Left hindlimb (tissue), 1 donor: ENCODE results near the gene CACNA1D.
"Not testable (repeated sequence)": the region's sequence is repeated elsewhere in the genome, so short reads cannot be mapped to it uniquely, and the experiment has no call there.

Experiments used
- DNase-seq: peaks from one replicate; pipeline ENCODE4 v3.0.0-alpha.2; 2018

CACNA1D gene

DNA sequence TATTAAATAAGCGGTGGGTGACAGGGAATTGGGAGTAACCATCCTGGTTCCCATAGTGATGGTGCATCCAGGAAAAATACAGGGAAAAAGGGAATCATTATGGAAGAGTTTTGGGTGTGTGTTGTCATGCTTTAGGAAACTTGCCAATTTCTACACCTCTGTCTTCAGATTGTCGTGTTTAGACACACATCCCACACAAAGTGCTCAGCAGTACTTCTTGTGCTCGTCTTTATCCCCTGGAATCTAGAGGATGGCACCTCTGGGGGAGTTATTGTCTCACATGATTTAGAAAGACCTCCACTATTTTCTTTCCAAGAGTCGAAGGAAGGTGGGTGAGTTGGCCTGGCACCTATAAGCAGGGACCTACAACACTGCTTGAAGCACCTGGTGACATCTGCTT is 35.8 kb downstream of the CACNA1D start:
- DNase-seq, result no peak

- DNase-seq, result no peak
These were observed 37.3 kb downstream of the CACNA1D start for GRCh38 chr3:53531749-53532148.

DNA sequence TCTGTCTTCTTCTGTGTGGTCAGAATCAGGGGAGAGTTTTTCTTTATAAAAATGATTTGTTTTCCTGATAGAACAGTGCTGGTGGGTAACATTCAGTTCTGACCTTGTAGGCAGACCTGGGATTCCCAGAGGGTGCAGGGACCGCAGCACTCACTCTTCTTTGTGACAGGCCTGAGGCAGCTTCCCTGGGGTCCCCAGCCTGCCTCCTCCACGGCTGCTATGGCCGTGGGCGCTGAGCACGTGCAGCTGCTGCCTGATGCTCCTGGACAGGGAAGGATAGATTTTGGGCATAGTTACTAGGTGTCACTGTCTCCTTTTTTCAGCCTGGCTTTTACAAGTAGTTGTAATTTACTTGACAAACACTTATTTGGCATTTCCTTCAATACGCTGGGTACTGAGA is 39.1 kb downstream of the CACNA1D start:
- DNase-seq, result no peak

DNA sequence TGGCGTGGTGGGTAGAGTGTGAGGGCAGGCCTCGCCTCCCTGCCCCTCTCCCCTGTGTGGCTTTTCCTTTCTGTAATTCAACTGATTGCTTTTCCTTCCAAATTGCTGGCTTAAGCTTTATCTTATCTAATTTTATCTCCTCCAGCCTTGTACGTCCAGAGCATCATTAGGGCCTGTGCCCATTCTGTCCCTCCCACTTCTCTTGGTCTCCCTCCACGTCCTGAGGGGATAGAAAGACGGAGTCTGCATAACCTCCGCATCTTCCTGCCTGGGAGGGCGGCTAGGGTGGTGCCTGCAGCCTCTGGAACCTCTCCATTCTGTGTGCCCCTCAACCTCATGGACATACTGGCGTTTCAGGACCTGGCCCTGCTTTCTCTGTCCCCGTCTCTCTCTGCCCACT is 39.8 kb downstream of the CACNA1D start:
- DNase-seq, result no peak

DNA sequence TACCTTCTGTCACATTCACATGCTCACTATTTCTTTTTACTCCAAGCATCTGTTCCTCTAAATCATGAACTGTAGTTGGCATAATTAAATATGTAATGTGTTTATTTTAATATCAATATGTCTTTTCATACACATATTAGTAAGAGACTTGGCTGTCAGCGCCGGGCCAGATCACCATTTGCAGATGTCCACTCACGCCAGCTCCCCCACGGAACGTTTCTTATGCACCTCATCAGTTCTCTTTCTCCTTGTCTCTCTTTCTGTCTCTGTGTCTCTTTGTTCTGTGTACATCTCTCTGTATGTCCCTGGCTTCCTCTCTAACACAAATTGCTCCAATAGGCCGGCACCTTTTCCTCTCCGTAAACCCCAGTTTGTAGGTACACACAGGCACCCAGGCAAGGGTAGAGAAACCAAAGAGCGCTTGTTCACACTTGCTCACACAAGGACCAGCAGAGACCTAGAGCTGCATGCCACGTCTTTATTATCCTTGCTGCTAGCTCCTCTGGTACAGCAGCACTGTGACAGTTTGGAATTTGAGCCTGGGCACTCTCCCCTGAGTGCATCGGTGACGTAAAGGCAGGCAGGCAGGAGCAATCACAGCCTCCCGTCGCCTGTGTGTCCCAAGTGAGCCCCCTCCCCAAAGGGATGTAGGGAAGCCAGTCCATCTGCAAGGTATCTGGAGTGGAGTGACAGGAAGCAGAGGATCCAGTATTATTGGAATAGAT is 40.4 kb downstream of the CACNA1D start:
- no peak for DNase-seq

DNA sequence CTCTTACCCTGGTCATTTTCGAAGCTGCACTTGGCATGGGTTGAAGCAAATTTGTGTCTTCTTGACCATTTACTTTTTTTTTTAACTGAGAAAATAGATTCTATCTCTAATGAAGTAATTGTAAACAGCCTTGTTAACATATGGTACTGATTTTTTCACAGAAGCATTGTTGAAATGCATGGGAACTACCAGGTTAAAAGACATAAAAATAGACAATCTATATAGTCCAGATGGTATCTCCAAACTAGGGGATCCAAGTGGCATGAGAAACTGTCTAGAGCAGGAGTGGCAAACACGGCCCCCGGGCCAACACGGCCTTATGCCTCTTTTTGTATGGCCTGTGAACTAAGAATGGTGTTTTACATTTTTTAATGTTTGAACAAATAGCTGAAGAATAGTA is 41.9 kb downstream of the CACNA1D start:
- DNase-seq, result no peak

DNA sequence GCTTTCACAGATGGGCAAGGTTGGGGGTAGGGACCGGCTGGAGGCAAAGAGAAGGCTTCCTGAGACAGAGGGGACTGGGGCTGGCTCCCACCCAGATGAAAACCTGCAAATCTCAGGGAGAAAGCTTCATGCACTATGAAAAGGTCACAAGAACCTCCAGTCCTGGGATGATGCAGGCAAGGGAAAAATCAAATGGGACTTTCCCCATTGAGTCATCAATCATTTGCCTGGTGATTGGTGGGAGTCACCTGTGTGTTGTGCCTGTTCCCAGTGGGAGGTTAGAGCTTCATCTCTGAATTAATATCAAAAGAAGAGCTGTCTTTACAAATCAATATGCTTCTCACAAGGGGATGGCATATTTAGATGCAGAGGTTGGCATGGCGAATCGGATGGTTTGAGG is 49.9 kb downstream of the CACNA1D start:
- no peak for DNase-seq

GRCh38 chr3:53545310-53545995 is 51.0 kb downstream of the CACNA1D start:
- no peak for DNase-seq

DNA sequence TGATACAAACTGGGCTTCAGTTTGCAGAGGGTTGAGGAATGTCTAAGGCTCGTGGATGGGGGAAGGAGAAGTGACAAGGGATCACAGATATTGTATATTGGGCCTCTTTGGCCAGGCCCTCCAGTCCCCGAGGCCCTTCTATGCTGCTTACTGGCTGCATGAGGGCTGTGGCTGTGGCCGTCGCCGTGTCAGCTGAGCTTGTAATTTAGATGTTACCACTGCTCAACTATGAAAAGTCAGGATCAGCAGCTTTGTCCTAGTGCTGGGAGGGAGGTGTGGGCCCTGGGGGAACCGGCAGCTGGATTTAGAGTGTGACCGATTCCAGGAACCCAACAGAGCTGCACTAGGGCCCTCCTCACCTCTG is 51.6 kb downstream of the CACNA1D start:
- no peak for DNase-seq

DNA sequence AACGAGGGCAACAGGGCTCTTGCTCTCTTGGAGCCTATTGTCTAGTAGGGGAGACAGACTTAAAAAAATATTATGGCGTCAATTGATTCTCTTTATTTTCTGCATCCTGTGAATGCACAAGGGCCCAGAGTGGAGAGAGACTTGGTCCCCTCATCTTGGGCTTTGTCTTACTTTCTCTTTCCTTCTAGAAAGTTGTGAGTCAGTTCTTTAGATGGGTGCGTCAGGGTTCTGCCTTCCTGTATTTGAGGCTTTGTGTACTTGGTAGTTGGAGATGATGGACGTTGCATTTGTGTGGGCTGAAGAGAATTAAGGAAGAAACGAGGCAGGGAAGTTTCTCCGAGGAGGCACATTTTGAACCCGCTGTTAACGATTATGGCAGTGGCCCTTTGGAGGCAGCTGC is 52.9 kb downstream of the CACNA1D start:
- no peak for DNase-seq

DNA sequence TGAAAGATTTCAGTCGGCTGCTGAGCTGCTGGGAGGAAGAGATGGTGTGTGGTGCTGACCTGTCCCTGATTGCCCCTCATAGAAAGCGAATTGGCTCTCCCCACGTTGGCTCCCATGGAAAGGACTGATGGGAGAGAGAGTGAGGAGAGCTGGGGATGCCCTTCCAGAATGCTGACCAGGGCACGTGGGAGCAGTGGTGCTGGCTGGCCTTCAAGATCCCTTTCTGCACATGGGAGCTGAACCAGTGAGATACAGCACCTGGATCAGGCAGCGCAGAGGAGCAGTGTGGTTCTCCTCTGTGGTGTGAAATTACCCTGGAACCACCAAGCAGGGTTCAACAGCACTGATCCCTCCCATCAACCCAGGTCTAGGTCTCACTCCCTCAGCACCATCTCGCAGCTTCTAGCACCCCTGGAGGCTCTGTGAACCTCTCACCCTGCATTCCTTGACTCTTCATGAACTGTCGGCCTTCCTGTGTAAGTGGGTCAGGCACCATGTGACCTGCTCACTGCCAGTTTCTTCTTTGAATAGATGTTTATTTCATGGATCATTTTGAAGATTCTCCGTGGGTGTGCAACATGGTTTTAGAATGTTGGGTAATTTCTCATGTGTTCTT is 55.7 kb downstream of the CACNA1D start:
- DNase-seq, result no peak

GRCh38 chr3:53551324-53551723 is 56.9 kb downstream of the CACNA1D start:
- DNase-seq, result no peak

DNA sequence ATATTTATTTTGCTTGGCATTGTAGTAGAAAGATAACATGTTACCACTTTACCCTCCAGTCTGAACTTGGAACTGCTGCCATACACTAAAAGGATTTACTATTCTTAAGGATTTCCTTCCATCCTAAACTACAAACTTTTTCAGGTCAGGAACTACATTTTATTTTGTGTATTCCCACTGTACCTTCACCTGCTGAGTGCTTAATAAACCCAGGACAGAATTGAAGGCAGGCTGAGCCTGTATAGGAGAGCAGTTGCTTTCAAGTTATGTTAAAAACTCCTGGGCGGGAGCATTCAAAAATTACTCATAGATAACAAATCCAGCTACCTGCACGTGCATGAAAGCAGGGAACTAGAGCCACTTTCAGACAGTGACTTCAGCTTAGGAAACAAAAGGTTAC is 58.3 kb downstream of the CACNA1D start:
- no peak for DNase-seq

- DNase-seq, result no peak
These were observed 58.8 kb downstream of the CACNA1D start for GRCh38 chr3:53553200-53553599.

GRCh38 chr3:53554559-53555067 is 60.2 kb downstream of the CACNA1D start:
- DNase-seq, result no peak

- no peak for DNase-seq
These were observed 60.7 kb downstream of the CACNA1D start for GRCh38 chr3:53555068-53555588.

DNA sequence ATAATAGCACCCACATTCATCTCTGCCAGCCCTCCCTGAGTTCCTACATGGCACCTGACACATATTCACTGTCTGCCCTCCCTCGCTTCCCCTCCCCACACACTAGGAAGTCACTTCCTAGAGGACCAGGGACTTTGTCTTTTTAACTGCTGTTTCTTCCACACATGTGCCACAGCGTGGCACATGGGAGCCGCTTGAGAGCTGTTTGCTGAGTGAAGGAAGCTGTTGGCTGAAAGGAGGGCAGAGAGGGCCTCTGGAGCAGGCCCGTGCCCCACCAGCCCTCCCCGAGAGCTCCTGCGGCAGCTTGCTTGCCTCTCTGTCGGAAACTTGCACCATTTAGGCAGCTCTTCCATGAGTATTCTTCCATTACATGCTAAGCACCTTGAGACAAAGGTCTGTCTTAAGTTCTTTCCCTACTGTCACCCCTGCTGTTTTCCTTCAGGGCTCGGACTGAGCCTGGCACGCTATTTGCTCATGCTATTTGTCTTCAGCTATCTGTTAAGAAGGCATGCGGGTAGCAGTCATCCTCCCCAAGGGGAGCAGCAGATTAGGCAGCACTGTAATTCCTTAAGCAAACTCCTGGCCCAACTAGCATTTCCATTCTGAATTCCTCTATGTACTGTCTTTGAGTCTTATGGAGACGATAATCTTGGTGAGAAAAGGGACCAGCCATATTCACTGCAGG is 72.2 kb downstream of the CACNA1D start:
- DNase-seq, result no peak

GRCh38 chr3:53570081-53570480 is 75.7 kb downstream of the CACNA1D start:
- DNase-seq, result no peak

GRCh38 chr3:53570709-53571108 is 76.3 kb downstream of the CACNA1D start:
- DNase-seq, result no peak

GRCh38 chr3:53571264-53571663 is 76.9 kb downstream of the CACNA1D start:
- DNase-seq, result no peak

- not testable (repeated sequence) for DNase-seq
These were observed 77.8 kb downstream of the CACNA1D start for GRCh38 chr3:53572184-53572583.

DNA sequence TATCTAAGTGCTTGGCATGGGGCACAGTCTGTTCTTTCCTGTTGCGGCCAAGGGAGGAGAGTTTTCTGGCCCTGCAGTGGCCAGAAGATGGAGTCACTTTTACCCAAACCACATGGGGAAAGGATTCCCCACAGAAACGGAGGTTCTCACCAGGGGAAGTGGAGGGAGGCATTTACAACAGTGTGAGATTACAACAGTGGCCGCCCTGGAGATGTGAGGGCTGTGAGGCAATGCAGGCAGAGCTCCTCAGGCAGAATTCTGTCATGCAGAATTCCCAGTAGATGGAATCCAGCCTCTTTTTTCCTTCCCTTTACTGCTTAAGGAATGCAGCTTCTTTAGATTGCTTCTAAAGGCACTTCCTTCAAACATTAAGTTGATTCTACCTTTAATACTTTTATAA is 83.1 kb downstream of the CACNA1D start:
- DNase-seq, result no peak

DNA sequence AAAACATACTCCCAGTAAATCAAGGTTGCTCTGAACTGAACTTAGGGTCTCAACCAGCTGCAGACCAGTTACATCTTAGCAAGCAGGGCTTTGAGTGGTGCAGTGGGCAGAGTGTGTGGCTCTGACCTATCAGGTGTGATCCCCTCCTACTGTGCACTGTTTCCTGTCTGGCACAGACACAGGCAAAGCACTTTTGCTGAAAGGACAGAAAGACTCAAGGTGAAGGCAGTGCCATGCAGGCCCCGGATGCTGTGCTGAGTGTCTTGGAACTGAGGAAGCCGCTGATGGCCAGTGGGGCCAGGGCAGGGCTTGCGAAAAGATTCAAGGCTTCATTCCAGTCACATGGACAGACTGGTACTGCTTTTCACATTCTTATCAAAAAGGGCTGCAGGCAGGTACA is 85.2 kb downstream of the CACNA1D start:
- no peak for DNase-seq
